ENCODE results near the gene PPP1R15B.
"Not testable (repeated sequence)": the region's sequence is repeated elsewhere in the genome, so short reads cannot be mapped to it uniquely, and the experiment has no call there.

PPP1R15B gene

GRCh38 chr1:204443260-204443619 lies 31.6 kb upstream of the PPP1R15B start:
- DNase-seq = no peak

GRCh38 chr1:204442376-204443259 lies 31.0 kb upstream of the PPP1R15B start:
- DNase-seq = no peak

- no peak for DNase-seq
These were observed 29.9 kb upstream of the PPP1R15B start for GRCh38 chr1:204441558-204441957.

DNA sequence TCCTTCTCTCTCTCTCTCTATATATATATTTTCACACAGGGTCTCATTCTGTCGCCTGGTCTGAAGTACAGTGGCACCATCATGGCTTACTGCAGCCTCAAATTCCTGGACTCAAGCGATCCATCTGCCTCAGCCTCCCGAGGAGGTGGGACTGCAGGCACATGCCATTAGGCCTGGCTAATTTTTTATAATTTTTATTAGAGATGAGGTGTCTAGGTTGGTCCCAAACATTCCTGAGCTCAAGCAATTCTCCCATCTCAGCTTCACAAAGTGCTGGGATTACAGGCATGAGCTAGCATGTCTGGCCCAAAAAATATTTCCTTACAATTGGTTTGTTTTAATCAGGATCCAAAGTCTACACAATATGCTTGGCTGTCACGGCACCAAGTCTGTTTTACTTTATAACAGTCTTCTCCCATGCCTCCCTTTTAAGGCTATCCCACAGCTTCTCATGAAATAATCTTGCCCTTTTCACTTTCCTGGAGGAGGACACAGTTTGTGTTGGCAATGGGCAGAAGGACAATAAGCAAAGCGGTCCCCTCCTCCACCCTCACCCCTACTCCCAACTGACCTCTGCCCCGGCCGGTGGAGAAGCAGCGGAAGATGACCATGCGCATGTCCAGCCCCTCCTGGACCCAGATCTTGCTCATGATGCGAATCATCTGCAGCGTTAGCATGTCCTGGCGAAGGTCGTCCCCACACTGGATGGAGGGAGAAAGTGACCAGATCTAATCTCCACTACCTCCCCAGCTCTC lies 28.2 kb upstream of the PPP1R15B start:
- DNase-seq = no peak

DNA sequence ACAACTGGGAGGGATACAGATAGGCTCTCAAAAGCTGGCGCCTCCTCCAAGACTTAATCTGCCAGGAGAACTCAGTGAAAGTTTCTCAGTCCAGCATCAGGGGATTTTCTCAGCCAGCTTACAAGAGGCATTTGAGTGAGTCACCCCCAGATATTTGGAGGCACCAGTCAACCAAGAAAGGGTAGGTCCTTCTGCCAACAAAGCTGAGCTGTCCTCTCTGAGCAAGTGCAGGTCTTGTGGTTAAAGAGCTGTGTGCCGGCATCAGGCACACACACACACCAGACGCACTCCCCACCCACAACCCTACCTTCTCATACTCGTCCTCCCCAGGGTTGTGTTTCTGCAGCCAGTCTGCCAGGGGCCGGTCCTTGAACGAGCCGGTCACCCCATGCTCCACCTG lies 27.0 kb upstream of the PPP1R15B start:
- DNase-seq = peak in 1 of 2 experiments; percentile 41

GRCh38 chr1:204437796-204438570 lies 26.4 kb upstream of the PPP1R15B start:
- no peak for DNase-seq

GRCh38 chr1:204435872-204436271 lies 24.3 kb upstream of the PPP1R15B start:
- DNase-seq = no peak

- no peak for DNase-seq
These were observed 23.8 kb upstream of the PPP1R15B start for GRCh38 chr1:204435381-204435831.

GRCh38 chr1:204434116-204434755 lies 22.6 kb upstream of the PPP1R15B start:
- no peak for DNase-seq

GRCh38 chr1:204432708-204433107 lies 21.1 kb upstream of the PPP1R15B start:
- no peak for DNase-seq

DNA sequence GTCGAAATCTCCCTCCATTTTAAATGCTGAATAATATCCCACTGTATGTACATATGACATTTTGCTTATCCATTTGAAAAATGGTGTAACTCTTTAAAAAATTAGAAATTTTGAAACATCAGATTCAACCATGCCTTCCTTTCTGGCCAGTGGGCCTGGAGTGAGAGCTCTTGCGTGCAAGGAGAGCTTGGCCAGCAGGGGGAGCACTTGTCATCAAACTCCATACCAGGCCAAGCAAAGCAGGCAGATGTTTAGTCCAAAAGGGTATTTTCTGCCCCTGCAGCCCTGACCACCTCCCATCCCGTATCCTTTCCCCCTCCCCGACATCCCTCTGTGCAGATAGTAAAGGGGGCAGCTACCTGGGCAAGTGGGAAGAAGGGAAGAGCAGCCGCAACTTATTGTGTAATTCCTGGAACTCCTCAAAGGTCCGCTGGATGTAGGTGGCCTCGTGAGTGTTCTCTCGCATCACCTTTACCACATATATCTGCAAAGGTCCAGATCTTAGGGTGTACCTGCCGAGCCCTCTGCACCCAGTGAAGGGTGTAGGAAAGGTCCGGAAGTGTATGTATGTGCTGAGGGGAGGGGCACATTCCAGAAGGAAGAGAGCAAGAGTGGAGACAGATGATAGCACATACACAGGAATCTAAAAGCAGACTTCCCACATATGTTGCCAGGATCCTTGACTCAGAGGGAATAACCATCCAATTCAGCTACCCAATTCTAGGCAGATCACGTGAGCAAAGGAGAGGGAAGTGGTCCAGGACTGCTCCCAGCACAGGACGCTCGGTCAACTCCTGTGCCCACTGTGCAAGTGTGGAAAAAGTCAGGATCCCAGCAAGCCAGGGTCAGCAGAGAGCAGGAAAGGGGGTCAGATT lies 19.9 kb upstream of the PPP1R15B start:
- DNase-seq = peak; percentile 83 to 86

- DNase-seq = no peak
These were observed 18.1 kb upstream of the PPP1R15B start for GRCh38 chr1:204429746-204430145.

GRCh38 chr1:204426971-204427701 lies 15.5 kb upstream of the PPP1R15B start:
- no peak for DNase-seq

DNA sequence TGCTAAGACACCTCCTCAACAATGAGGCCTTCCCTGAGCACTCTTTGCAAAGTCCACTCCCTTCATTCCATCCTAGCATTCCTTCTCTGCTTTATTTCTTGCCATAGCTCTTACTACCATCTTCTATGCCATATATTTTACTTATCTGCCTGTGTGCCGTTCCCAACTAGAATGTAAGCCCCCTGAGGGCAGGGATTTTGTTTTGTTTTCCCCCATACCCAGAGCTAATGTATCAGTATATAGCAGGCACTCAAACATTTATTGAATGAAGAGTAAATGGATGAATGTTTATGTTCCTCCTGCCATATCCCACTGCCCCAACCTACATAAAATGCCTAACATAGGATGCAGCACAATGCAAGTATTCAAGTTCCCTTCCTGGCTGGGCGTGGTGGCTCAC lies 14.9 kb upstream of the PPP1R15B start:
- DNase-seq = no peak

DNA sequence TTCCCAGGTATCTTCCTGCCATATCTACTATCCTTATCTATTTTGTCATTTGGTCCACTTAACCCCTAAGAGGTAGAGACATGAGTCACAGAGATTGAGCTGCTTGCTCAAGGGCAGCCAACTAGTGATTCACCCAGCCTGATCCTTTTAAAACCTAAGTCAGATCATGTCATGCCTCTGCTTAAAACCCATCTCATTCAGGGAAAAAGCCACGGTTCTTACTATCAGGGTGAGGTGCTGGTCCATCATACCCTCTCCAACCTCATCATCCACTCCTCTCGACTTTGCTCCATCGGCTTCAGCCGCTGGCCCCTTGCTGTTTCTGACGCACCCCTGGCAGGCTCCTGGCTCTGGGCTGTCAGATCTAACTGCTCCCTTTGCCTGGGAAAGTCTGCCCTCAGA lies 14.4 kb upstream of the PPP1R15B start:
- no peak for DNase-seq

DNA sequence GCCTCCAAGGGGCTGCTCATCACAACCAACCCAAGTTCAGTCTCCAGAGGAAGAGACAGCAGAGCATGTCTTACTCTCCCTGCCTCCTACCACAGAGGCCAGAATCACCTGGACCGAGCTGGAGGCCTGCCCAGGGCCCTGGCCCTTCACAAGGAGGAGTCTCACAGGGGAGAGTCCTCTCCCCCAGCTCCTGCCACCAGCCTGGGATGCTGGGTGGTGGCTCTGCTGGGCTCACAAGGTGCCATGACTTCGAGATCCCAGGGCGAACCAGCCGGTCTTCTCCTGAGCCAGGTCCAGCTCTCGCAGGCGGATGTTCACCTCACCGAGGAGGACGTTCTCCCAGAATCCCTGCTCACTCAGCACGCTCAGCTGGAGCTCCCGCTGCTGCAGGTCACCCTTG lies 13.0 kb upstream of the PPP1R15B start:
- no peak for DNase-seq

- not testable (repeated sequence) for DNase-seq
These were observed 10.6 kb upstream of the PPP1R15B start for GRCh38 chr1:204422061-204422705.

DNA sequence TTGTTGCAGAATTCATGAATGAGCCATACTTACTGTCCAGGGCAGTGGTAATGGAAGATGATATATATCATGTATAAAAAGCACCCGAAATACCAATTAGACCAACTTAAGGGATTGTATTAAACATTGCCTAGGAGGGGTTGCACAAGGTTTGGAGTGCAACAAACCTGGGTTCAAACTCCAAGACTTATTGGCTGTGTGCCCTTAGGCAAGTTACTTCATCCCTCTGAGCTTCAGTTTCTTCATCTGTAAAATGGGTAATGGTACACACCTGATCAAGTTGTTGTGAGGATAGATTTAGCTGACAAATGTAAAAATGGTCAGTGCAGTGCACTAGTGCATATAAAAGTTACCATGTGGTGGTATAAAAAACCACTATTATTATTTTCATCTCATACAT lies 9.8 kb upstream of the PPP1R15B start:
- no peak for DNase-seq

DNA sequence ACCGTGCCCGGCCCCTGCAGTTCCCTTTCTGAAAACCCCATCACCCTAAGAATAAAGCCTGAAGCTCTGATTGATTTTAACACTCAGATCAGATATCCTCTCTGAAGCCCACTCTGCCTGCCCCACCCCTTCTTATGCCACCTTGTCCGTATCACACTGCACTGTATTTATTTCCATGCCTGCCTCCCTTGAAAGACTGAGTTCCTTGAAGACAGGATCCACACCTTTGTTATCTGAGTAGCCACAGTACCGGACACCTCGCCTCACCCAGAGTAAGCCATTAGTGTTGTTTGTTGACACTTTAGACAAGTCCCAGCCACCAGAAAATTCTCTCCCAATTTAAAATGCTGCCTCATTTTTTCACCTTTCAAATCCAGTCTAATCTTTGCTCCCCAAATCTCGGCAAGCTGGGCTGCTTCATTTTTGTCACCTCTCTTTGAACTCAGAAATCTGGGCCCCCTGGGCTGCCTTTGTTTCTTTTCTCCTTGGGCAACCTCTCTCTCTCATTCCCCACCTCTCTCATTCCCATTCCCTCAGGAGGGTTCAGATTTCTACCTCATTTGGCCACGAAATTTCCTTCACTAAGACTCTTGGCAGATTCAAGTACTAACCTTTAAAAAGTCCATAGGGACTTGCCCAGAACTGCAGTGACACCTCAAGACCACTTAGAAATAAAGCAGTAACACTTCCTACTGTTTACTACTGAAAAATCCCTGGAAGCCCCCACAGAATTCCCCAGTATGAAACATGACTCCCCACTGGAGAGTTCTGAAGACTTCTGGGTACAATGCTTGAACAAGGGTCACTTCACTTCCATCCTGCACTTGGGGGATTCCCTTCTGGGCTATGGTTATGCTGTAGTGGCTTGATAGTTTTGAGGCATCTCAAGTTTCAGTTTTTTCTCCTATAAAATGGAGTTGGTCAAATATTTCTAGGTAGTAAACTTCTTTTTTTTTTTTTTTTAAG lies 8.7 kb upstream of the PPP1R15B start:
- DNase-seq = no peak

All from activated T-cell treated with anti-CD3 and anti-CD28 coated beads, Interleukin-2, amount 50 U/mL, for 48 hours (primary cell).